BE2C (cell line): ENCODE measurements around the gene SEMA3C.

Source experiments
- DNase-seq: peaks from one replicate; pipeline ENCODE4 v3.0.0-alpha.2; 2020
- H3K27me3 ChIP-seq: fragments of 250-450 bp; sonication (Bioruptor Pico); 2 replicates; pipeline ENCODE4 v1.5.1; 2020; ENCODE audit warnings: mild to moderate bottlenecking
- H3K36me3 ChIP-seq: fragments of 250-450 bp; sonication (Bioruptor Pico); 2 replicates; pipeline ENCODE4 v1.5.1; 2020; ENCODE audit warnings: mild to moderate bottlenecking
- H3K4me1 ChIP-seq: fragments of 250-450 bp; sonication (Bioruptor Pico); 2 replicates; pipeline ENCODE4 v1.5.1; 2020
- H3K4me3 ChIP-seq: 2 replicates; pipeline ENCODE4 v1.5.1; 2011; ENCODE audit warnings: low read depth, low read length
- H3K9me3 ChIP-seq: fragments of 250-450 bp; sonication (Bioruptor Pico); 2 replicates; pipeline ENCODE4 v1.5.1; 2020
- CTCF ChIP-seq: IDR thresholded peaks from 2 replicates; pipeline ENCODE4 v1.5.1; 2012; ENCODE audit warnings: mild to moderate bottlenecking, low read depth, low read length

Gene SEMA3C

GRCh38 chr7:80871228-80871627, 47.6 kb downstream of the SEMA3C start:
- Histone ChIP-seq H3K27me3 (no peaks in the 10 kb centered on the region), H3K4me3 (no peak overlapping the region), H3K4me1 (no peaks in the 10 kb centered on the region), H3K36me3 (no peaks in the 10 kb centered on the region), H3K9me3 (no peaks in the 10 kb centered on the region)
- DNase-seq: no peak
- no peak for TF ChIP-seq CTCF

- Histone ChIP-seq H3K4me1 (no peaks in the 10 kb centered on the region), H3K27me3 (no peaks in the 10 kb centered on the region), H3K36me3 (no peaks in the 10 kb centered on the region), H3K9me3 (no peaks in the 10 kb centered on the region), H3K4me3 (no peak overlapping the region)
- TF ChIP-seq CTCF: no peak
- DNase-seq: no peak
Observed at GRCh38 chr7:80870813-80871212, 48.0 kb downstream of the SEMA3C start.

GRCh38 chr7:80869821-80870751, 48.8 kb downstream of the SEMA3C start:
- Histone ChIP-seq H3K9me3 (no peaks in the 10 kb centered on the region), H3K36me3 (no peaks in the 10 kb centered on the region), H3K4me1 (no peaks in the 10 kb centered on the region), H3K27me3 (no peaks in the 10 kb centered on the region), H3K4me3 (no peak overlapping the region)
- no peak for DNase-seq
- no peak for TF ChIP-seq CTCF

- no peak overlapping the region for H3K4me3 ChIP-seq
- H3K27me3 ChIP-seq: no peaks in the 10 kb centered on the region
- H3K4me1 ChIP-seq: no peaks in the 10 kb centered on the region
- no peak for DNase-seq
- H3K36me3 ChIP-seq: no peaks in the 10 kb centered on the region
- no peak for TF ChIP-seq CTCF
- H3K9me3 ChIP-seq: no peaks in the 10 kb centered on the region
Observed at GRCh38 chr7:80869106-80869784, 49.6 kb downstream of the SEMA3C start.

GRCh38 chr7:80868566-80868965, 50.3 kb downstream of the SEMA3C start:
- Histone ChIP-seq H3K4me1 (no peaks in the 10 kb centered on the region), H3K36me3 (no peaks in the 10 kb centered on the region), H3K27me3 (no peaks in the 10 kb centered on the region), H3K9me3 (no peaks in the 10 kb centered on the region), H3K4me3 (no peak overlapping the region)
- no peak for DNase-seq
- no peak for TF ChIP-seq CTCF

- H3K36me3 ChIP-seq: no peaks in the 10 kb centered on the region
- H3K4me1 ChIP-seq: peaks cover 8% of the 10 kb centered on the region
- no peak overlapping the region for H3K4me3 ChIP-seq
- TF ChIP-seq CTCF: no peak
- H3K27me3 ChIP-seq: no peaks in the 10 kb centered on the region
- no peak for DNase-seq
- no peaks in the 10 kb centered on the region for H3K9me3 ChIP-seq
Observed at GRCh38 chr7:80860554-80860953, 58.3 kb downstream of the SEMA3C start.
